GM18907 (cell line): Measurements from ENCODE around the gene ATF3.
"Not testable (repeated sequence)": the region's sequence is repeated elsewhere in the genome, so short reads cannot be mapped to it uniquely, and the experiment has no call there.

ENCODE experiments used
- ATAC-seq: cut with Tn5 transposase; IDR thresholded peaks from one replicate; pipeline ENCODE4 v1.9.1; 2021; ENCODE audit warnings: mild to moderate bottlenecking, moderate library complexity; ENCODE audit not compliant: unreplicated experiment

Gene ATF3

DNA sequence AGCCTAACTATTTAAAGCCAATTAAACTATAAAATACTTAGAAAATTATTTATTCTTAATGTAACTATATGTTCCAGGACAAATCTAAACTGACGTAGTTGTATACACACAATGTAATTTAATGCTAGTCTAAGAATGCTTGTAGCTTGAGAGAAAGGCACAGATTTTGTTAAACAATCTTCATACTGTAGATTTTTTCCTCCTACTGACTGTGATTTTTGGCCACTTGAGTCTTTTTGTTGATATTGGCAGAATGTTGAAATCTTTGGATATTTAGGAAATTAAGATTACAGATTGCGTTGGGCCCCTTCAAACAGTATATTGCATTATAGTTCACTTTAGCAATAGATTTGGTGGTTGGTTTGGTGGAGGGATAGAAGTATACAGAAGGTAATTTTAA lies 40.5 kb downstream of the ATF3 start:
- no peak for ATAC-seq

DNA sequence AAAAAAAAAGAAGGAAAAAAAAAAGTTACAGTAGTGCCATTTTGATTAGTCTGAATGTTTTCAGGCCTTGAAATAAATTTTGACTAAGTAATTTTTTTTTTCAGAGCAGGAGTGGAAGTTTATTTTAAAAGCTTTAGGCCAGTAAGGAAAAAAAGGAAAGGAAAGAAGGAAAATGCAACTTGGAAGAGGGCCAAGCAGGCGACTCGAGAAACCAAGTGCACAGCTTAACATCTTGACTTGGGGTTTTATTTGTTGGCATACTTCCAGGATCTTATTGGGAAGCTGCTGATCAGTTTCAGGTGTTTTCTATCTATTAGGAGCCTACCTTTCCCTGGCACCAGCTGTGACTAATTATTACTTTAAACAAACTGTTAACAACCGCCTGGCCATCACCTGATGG lies 41.7 kb downstream of the ATF3 start:
- ATAC-seq = no peak

DNA sequence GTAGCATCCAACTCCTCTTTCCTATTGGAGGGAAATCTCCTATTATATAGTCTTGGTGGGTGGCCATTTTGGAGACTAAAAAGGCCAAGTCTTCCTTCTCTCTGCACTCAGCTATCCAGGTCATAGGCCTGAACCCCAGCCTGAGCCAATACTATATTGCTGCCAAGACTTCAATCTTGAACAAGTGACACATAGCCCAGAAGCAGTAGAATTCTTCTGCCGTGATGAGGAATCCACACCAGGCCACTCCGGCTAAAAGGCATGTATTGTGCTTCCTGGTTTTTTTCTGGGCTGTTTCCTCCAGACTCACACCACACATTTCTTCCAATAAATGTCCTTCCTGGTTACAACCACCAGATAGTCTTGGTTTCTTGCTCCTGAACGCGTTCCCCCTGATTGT lies 43.0 kb downstream of the ATF3 start:
- ATAC-seq = no peak

DNA sequence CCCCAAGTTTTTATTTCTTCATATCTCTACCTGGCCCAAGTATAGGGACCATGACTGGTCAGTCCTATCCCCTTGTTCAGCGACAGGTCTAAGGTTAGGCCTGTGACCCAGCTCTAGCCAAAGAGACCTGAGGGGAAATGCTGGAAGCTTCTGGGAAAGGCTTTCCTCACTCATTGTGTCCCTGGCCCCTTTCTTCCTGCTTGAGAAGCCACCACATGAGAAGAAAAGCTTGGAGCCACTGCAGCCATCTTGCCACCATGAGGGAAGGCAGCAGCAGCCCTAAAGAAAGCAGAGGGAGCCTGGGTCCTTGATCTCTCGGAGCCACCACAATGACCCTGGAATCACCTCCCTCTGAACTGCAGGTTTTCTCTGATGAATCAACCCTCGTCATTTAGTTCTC lies 43.4 kb downstream of the ATF3 start:
- ATAC-seq = no peak

DNA sequence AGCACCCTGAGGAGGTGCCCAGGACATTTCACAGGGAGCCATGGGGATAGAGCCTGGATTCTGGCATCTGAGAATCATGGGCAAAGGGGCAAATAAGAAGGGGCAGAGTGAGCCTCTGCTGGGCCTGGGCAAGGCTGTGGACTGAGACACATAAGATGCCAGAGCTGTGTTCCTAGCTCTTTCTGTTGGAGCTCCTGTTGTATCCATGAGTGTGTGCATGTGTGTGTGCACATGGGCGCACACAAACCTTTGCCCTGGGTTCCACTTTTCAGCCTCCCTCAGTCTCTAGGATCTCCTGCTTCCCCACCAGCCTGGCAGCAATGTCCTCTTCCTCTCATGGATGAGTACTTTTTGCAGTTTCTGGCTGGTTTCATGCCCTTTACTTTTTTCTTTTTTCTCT lies 44.0 kb downstream of the ATF3 start:
- ATAC-seq = no peak

DNA sequence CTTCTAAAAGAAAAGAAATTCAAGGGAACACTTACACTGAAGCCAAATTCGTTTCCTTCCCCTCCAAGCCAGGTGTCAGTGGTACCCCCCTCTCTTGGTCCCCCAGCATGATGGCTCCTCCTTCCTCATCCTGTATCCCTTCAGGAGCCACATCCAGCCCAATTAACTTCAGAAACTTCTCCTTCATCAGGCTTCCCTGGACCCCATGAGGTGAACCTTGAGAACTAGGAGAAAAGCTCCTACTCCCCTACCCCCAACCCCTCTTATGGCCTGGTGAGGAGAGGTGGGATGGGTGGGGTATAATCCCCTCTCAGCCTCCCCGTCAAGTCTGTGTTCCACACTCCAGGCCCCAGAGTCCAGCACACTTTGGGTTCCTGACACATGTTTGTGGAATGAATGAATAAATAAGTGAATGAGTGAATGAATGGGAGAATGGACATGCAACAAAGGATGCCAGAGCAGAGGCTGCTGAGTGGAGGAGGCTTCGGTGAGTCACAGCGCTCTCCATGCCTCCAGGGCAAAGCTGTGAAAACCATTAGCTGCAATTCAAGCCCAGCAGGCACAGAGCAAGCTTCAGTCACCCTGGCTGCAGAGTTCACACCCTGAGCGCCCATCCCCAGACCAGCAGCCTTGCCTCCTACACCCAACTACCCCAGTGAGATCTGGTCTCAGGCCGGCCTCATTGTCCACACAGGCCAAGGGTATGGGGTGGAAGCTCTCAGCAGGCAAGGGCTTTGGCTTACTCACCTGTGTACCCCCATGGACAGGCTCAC lies 47.3 kb downstream of the ATF3 start:
- ATAC-seq = no peak

- no peak for ATAC-seq
Measured at GRCh38 chr1:212656730-212657129, 48.2 kb downstream of the ATF3 start.

DNA sequence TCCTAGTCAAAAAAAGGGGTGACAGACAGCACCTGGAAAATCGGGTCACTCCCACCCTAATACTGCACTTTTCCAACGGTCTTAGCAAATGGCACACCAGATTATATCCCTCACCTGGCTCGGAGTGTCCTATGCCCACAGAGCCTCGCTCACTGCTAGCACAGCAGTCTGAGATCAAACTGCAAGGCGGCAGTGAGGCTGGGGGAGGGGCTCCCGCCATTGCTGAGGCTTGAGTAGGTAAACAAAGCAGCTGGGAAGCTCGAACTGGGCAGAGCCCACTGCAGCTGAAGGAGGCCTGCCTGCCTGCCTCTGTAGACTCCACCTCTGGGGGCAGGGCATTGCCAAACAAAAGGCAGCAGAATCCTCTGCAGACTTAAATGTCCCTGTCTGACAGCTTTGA lies 49.7 kb downstream of the ATF3 start:
- ATAC-seq = not testable (repeated sequence)

GRCh38 chr1:212664409-212665199 lies 56.0 kb downstream of the ATF3 start:
- ATAC-seq = peak; percentile 6

DNA sequence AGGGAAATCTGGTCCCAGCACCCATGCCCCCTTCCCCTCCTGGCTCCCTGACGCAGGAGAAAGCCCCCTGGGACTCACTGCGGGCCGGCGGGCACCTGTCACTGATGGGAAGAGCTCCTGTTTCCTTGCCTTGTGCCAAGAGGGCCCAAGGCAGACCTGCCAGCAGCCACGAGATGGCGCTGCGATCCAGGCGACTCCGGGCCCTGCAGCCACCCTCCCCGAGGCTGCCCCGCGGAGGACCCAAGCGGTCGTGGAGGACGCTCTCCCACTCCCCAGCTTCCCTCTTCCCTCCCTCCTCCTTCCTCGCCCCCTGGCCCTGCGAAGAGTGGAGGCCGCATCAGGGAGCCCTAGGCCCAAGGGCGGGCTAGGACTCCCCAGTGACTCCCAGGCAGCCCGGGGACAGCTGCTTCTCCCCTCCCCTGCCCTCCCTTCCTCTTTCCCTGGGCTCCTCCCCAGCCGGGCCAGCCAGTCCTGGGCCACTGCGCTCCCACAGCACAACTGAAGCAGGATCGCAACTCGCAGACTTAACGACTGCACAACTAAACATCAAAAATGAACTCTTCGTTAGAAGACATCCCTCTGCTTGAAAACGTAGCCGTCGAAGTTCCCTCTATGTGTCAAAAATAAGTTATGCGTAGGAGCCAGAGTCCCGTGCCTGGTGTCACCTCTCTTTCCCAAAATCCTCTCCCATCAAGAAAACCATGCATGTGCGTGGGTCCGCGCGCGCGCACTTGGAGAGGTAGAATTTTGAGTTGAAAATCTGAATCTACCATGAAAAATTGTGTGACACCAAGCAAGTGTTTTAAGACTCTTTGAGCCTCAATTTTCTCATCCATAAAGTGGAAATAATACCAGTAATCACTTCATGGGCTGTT lies 56.9 kb downstream of the ATF3 start:
- peak; percentile 91 for ATAC-seq

DNA sequence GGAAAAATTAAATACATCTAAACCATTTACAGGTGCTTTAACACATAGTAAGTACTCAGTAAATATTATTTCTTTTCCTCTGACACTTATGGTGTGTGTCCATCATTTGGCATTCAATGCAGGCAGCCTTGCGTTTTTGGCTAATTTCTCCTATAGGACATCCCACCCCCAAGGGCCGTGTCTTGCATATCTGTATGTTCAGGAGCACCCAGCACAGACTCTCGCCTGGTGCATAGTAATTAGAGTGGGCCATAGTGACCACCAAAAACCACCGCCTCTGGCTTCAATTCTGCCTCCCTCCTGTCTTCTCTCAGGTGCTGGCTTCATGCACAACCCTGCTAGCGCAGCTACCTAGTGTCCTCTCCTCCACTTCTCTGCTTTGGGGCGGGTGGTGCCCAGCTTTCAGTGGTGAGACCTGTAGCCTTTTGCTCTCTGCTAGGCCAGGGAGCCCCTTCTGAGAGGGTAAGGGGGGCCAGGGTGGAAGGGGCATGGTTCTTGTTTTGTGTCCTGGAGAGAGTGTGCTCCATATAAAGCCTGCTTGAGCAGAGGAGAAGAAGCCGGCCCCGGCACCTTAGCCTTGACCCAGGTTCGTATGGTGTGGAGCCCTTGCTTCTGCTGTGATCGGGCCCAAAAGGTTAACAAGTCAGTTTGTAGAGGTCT lies 57.7 kb downstream of the ATF3 start:
- ATAC-seq = no peak

GRCh38 chr1:212667223-212668139 lies 58.9 kb downstream of the ATF3 start:
- ATAC-seq = peak; percentile 36

- ATAC-seq = no peak
Measured at GRCh38 chr1:212668477-212668876, 59.9 kb downstream of the ATF3 start.

DNA sequence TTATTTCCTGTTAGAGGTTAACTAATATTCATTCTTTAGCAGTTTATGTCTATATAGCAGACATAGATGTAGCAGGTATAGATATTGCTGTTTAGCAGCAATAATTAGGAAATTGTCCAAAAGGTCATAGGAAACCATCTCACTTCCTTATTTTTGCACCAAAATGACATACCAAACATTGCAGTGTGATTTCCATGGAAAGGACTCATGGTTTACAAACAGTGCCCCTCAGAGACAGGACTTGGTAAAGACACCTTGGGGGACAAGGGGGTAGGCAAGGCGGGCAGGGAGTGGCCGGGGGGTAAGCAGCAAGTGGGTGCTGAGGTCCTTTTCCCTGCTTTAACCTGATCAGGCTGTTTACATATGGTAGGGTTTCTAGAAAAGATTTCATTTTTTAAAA lies 60.5 kb downstream of the ATF3 start:
- ATAC-seq = no peak

DNA sequence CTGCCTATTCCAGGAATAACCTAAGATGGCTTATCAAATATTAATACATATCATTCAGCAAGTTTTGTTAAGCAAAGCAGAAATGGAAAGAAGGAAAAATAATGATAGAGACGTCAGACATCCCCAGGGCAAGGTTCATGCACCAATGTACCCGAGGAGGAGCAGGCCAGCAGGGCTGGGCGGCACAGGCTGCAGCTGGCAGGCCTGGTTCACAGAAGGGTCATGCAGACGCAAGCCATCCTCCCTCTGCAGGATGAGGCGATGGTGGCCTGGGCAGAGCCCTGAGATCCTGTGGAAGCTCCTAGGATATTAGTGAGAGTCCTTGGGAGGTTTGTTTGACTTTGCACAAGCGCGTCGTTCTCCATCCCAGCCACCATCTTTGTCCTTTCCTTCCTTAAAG lies 61.0 kb downstream of the ATF3 start:
- no peak for ATAC-seq

DNA sequence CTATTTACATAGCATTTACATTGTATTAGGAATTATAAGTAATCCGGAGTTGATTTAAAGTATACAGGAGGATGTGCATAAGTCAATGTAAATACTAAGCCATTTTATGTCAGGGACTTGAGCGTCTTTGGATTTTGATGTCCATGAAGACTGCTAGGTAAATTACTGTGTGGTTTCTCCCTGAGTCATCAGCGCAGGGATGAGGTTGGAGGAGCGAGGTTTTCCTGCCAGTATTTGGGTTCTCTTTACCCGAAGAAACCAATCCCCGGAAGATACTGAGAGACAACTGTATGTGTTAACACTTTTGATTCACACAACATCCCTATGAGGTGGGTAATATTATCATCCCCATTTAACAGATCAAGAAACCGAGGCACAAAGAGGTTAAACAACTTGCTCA lies 61.7 kb downstream of the ATF3 start:
- no peak for ATAC-seq
